GM19193 (cell line): Measurements from ENCODE around the gene ZFR.

Experiments
- POLR2A ChIP-seq: IDR thresholded peaks from 4 replicates; pipeline ENCODE4 v1.6.1; 2011; ENCODE audit not compliant: insufficient read depth, insufficient read length; ENCODE audit errors: extremely low read depth

Gene ZFR

DNA sequence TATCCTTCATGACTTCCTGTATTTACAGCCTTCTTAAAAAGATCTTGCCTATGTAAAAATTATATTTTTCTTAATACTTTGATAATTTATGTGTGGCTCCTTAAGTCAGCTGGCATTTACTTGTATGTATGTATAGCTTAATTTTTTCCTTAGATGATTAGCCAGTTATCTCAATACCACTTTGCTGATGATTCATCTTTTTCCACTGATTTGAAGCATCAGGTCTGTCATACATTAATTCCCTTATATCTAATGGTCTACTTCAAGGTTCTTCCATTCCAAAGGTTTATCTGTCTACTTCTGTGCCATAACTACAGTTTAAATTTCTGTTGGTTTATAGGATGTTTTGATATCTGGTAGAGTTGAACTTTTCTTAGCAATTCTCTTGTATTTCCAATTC lies 86.9 kb downstream of the ZFR start:
- TF ChIP-seq POLR2A = no peak

DNA sequence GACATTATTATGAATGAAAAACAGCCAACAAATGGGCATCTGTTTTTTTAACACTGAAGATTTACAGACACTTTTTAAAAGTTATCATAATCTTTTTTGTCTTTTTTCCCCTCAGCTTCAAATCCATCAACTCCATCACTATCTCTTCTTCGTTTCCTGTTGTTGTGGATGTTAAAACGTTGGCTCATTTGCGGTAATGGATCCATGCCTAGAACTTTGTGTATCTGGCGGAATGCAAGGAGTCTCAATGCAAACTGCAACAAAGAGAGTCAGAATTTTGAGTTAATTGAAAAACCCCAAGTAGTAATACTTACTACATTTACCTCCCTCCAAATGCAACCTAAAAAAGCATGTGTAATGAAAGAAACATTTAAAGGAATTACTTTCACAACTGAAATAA lies 88.9 kb downstream of the ZFR start:
- no peak for TF ChIP-seq POLR2A

DNA sequence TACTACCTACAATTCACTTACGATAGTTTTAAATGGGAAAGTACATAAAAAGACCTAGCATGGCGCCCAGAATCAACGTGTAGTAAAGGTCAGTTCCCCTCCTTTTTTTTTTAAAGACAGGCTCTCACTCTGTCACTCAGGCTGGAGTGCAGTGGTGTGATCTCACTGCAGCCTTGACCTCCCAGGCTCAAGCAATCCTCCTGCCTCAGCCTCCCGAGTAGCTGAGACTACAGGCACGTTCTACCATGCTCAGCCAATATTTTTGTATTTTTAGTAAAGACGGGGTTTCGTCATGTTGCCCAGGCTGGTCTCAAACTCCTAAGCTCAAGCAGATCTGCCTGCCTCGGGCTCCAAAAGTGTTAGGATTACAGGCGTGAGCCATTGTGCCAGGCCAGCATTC lies 91.1 kb downstream of the ZFR start:
- no peak for TF ChIP-seq POLR2A

DNA sequence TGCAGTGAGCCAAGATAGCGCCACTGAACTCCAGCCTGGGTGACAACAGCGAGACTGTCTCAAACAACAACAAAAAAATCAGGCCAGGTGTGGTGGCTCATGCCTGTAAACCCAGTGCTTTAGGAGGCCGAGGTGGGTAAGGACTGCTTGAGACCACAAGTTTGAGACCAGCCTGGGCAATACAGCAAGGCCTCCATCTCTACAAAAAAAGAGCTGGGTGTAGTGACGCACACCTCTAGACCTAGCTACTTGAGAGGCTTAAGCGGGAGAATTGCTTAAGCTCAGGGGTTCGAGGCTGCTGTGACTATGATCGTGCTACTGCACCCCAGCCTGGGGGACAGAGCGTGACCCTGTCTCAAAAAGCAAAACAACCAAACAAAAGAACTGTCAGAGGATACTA lies 91.9 kb downstream of the ZFR start:
- TF ChIP-seq POLR2A = no peak

DNA sequence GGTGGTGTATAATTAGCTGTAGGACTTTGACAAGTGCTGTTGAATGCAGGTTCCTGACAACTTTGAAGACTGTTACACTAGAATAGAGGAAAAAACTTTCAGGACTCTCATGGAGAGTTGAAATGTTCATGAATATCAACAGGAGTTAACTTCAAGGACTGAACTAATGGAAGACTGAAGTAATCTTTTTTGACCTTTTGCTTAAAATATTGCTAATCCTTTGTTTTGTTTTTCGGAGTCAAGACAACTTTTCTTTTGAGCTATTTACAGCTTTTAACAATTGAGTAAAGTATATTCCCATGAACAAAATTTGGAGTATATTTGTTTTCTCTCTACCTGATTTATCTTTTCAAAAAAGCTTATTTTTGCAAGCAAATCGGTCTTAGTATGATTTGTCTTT lies 97.7 kb downstream of the ZFR start:
- no peak for TF ChIP-seq POLR2A

DNA sequence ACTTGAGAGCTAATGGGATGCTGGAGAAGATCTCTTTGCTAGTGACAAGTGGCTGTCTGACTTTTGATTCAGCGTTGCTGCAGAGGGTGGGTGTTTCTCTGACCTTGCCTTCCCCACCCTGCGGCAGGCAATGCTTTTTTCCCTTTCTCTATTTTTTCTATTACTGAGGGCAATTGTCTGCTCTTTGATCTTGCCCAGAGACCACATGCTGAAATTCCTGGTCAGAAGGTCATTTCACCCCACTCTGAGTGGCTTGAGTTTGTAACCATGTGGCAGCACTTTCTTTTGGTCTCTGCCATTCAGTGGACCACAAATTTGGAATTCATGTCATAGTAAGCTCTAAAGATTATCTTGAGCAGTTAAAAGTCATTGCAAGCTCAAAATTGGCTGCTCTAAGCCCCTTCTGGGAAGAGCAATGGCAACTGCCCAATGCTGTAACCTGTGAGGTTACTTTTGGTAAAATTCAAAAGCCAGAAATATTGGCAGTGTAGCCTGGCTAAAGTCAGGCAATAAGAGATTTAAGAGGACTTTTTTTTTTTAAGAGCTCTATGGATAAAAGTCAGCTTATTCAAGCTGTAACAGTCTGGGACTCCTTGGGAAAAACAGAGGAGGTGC lies 101.4 kb downstream of the ZFR start:
- no peak for TF ChIP-seq POLR2A

DNA sequence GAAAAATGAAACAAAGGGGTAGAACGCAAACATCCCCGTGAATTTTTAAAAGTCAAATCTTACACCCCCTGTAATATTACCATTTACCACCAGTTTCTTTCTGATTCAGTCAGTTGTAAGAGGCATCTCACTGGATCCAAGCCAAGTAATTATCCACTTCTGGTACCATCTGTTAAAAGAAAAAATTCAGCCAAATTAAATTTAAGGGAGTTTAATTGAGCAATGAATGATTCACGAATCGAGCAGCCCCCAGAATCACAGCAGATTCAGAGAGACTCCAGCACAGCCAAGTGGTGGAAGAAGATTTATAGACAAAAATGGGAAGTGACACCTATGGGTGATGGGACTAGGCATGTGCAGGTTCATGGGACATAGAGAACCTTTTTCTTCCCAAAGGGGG lies 101.9 kb downstream of the ZFR start:
- TF ChIP-seq POLR2A = no peak

DNA sequence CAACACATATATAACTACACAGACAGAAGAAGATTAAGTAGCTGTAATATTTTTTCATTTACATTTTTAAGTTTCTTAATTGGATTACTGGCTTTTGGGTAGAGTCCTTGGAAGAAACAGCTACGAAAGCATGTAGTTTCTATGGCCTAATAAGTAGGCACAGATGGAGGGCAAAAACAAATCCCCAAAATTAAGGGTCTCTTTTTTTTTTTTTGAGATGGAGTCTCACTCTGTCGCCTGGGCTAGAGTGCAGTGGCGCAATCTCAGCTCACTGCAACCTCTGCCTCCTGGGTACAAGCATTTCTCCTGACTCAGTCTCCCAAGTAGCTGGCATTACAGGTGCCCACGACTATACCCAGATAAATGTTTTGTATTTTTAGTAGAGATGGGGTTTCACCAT lies 104.7 kb downstream of the ZFR start:
- no peak for TF ChIP-seq POLR2A

DNA sequence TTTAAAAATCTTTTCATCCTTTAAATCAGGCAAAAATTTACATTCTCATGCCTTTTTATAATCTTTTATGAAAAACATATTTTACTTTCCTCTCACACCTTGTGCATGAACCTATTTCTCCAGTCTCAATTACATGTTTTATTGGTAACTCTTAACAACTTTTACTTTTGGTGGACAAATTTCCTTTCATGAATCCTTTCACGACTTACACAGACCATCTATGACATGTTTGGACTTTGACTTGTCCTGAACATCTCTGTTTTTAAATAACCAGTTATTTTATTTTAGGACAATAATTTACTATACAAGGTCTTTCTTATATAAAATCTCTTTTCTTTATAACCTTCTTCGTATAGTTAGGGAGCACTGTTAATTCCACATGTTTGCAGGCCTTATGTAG lies 105.3 kb downstream of the ZFR start:
- TF ChIP-seq POLR2A = no peak

DNA sequence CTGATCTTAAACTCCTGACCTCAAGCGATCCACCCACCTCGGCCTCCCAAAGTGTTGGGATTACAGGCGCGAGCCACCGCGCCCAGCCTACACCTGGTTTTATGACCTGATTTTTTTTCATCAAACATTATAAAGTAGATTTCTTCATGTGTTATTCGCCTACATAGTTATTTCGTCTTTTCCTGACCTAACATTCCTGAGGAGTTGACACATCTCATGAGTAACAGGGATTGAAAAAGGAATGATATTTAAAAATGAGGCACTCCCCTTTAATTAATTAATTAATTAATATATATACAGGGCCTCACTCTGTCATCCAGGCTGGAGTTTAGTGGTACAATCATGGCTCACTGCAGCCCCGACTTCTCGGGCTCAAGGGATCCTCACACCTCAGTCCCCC lies 111.6 kb downstream of the ZFR start:
- TF ChIP-seq POLR2A = no peak

DNA sequence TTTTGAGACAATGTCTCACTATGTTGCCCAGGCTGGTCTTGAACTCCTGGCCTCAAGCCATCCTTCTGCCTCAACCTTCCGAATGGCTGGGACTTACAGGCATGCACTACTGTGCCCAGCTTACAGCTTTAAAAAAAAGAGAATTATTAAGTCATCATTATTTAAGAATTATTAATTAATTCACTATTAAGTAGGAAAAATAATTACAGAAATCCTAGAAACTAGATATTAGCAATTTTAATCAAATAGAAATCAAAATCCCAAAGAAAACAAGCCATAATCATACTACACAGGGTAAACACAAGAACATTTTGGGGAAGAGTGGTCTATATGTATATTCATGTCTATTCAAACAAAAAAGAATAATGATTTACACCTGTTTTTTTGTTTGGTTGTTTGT lies 112.2 kb downstream of the ZFR start:
- no peak for TF ChIP-seq POLR2A

DNA sequence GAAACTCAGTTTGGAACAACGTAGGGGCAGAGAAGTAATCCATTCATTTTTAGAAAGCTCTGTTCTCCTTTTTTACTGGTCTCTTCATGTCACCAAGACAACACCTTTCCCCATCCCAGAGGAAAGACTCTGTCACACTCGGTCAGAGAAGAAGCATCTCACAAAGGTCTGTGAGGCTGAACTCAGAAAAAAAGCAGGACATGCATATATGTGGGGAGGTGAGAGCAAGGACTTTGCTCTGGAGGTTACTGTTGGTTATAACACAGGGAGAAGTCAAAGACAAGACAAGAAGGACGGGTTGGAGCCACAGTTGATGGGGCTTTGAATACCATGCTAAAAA lies 112.6 kb downstream of the ZFR start:
- no peak for TF ChIP-seq POLR2A

DNA sequence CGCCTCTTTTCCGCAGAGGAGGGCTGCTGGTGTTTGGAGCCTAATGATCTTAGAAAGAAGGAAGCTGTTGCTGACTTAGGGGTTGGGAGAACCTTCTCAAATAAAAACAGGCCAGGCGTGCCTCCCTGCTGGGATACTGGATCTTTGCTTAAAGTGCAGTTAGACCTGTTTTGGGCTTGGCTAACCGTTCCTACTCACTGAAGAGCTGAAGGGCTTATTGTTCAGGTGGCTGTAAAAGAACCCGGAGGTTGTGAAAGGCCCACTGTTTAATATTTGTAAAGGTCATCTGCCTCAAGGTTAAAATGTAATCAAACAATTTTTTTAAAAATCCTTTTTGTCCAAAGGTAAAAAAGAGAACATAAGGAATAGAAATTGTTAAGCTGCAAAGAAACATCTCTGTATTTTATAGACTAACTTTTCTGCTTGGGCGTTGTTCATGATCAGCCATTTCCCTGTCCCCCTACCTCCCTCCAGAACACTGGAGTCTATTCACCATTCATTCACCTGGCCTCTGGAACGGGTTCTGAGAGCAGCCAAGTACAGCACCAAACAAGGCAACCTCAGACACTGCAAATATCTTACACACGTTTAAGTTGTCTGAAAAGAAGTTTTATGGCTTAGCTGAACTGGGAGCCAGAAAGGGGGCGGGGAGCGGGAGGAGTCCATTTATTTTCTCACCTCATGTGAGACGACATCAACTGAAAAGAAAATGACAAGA lies 113.2 kb downstream of the ZFR start:
- no peak for TF ChIP-seq POLR2A

DNA sequence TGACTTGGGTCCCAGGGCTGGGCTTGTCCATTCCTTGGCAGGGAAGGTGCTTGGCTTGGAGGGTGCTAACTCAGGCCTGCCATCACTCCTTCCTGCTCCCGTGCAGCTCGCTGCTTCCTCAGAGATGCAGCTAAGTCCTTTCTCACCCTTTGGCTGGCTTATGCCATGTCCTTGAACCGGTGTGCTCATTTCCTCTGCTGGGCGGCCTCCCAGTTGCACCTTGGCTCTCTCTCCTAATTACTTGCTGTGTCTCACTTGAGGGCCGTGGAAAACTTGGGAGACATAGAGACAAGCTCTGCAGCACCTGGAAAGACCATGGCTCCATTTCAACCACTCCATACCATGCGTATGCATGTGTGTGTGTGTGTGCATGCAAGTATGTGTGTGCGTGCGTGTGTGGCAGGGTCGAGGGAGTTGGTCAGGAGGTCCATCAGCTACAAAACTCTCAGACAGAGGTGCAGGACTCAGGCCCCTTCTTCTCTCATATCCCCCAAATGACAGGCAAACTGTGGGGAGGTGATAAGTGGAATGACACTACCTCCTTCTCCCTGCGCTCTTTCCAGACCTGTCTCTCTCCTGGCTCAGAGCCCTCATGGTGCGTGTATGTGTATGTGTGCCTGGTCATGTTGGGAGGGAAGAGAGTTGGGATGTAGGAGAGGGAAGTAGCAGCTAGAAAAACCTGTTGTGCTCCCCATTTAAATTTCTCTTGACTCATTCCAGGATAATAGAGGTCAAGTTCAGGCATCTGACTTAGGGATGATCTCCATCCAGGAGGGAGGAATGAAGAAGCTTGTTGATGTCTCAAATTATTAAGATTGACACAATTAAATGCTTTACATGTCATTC lies 114.2 kb downstream of the ZFR start:
- no peak for TF ChIP-seq POLR2A

DNA sequence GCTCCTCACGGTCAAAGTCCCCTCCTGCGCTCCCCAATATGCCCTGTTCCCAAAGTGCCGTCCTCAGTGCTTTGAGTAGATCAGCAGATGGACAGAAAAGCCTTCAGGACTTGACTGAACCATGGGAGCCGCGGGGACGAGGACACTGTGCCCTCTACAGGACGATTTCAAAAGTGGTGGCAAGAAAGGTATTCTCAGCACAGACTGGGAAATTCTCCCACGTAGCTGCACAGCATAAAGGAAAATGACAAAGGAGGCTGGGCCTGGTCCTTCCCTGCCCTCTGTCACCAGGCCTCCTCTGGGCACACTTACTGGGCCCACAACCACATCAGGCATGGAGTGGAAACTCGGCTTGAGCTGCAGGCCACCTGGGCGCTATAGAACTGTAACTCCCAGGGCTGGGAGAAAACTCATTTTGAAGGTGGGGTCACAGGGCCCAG lies 115.1 kb downstream of the ZFR start:
- TF ChIP-seq POLR2A = no peak
